Fibroblast of the conjunctiva (primary cell): ENCODE results near the gene SEPHS2.
"Not testable (repeated sequence)": the region's sequence is repeated elsewhere in the genome, so short reads cannot be mapped to it uniquely, and the experiment has no call there.

ENCODE experiments used
- DNase-seq: peaks from one replicate; pipeline ENCODE4 v3.0.0-alpha.2; 2010; ENCODE audit warnings: low read depth

Gene SEPHS2

GRCh38 chr16:30464078-30464477, 18.4 kb upstream of the SEPHS2 start:
- no peak for DNase-seq

- not testable (repeated sequence) for DNase-seq
Measured at GRCh38 chr16:30461426-30461825, 15.8 kb upstream of the SEPHS2 start.

- no peak for DNase-seq
Measured at GRCh38 chr16:30459456-30459855, 13.8 kb upstream of the SEPHS2 start.

GRCh38 chr16:30458561-30459394, 13.1 kb upstream of the SEPHS2 start:
- no peak for DNase-seq

- no peak for DNase-seq
Measured at GRCh38 chr16:30457743-30458560, 12.3 kb upstream of the SEPHS2 start.

GRCh38 chr16:30457256-30457655, 11.6 kb upstream of the SEPHS2 start:
- DNase-seq: no peak

- no peak for DNase-seq
Measured at GRCh38 chr16:30456302-30456701, 10.6 kb upstream of the SEPHS2 start.

GRCh38 chr16:30452709-30453580, 7.3 kb upstream of the SEPHS2 start:
- not testable (repeated sequence) for DNase-seq

- no peak for DNase-seq
Measured at GRCh38 chr16:30449116-30449435, 3.4 kb upstream of the SEPHS2 start.

- DNase-seq: no peak
Measured at GRCh38 chr16:30447512-30448226, 2.0 kb upstream of the SEPHS2 start.

GRCh38 chr16:30446203-30446595, 525 bp upstream of the SEPHS2 start:
- no peak for DNase-seq

GRCh38 chr16:30445149-30445407, 596 bp downstream of the SEPHS2 start:
- DNase-seq: no peak

- DNase-seq: no peak
Measured at GRCh38 chr16:30444231-30445148, 1.2 kb downstream of the SEPHS2 start.

- DNase-seq: no peak
Measured at GRCh38 chr16:30443631-30444030, 2.0 kb downstream of the SEPHS2 start.

GRCh38 chr16:30439720-30440348, 5.8 kb downstream of the SEPHS2 start:
- no peak for DNase-seq

GRCh38 chr16:30438835-30439234, 6.8 kb downstream of the SEPHS2 start:
- DNase-seq: no peak

GRCh38 chr16:30437511-30438046, 8.1 kb downstream of the SEPHS2 start:
- no peak for DNase-seq

GRCh38 chr16:30434852-30435251, 10.8 kb downstream of the SEPHS2 start:
- no peak for DNase-seq

- DNase-seq: no peak
Measured at GRCh38 chr16:30430428-30430970, 15.2 kb downstream of the SEPHS2 start.
